ENCODE measurements around the gene NEURL2.

NEURL2 gene

GRCh38 chr20:45852326-45852725 is 38.7 kb downstream of the NEURL2 start:
- TF ChIP-seq ZFP30 (CRISPR knock-in tag; IDR thresholded peaks at IDR 0.05) (no peak), SNAI2 (CRISPR knock-in tag; IDR thresholded peaks at IDR 0.05) (no peak)
- no peak for ATAC-seq

GRCh38 chr20:45851501-45851900 is 39.5 kb downstream of the NEURL2 start:
- TF ChIP-seq BACH2 (CRISPR knock-in tag; IDR thresholded peaks at IDR 0.05; ENCODE audit: borderline replicate concordance) (no peak), GLIS3 (CRISPR knock-in tag; IDR thresholded peaks at IDR 0.05) (no peak), ZNF70 (CRISPR knock-in tag; IDR thresholded peaks at IDR 0.05) (no peak), PPARA (CRISPR knock-in tag; IDR thresholded peaks at IDR 0.05; ENCODE audit: borderline replicate concordance) (no peak), ZNF565 (CRISPR knock-in tag; conservative IDR thresholded peaks at IDR 0.05; ENCODE audit: low read depth) (no peak), CSRNP3 (CRISPR knock-in tag; IDR thresholded peaks at IDR 0.05) (no peak), RARB (CRISPR knock-in tag; IDR thresholded peaks at IDR 0.05) (no peak), ARNTL (CRISPR knock-in tag; IDR thresholded peaks at IDR 0.05; ENCODE audit: borderline replicate concordance, low read depth) (no peak), ZFP3 (CRISPR knock-in tag; IDR thresholded peaks at IDR 0.05) (no peak), OSR1 (CRISPR knock-in tag; IDR thresholded peaks at IDR 0.05) (no peak), ZC3H10 (CRISPR knock-in tag; IDR thresholded peaks at IDR 0.05) (no peak), TSHZ2 (CRISPR knock-in tag; IDR thresholded peaks at IDR 0.05) (no peak), TOX (CRISPR knock-in tag; IDR thresholded peaks at IDR 0.05; ENCODE audit: borderline replicate concordance) (no peak), ISL1 (CRISPR knock-in tag; IDR thresholded peaks at IDR 0.05) (no peak), CSDC2 (CRISPR knock-in tag; IDR thresholded peaks at IDR 0.05) (no peak)
- TF ChIP-seq, protein P1, sequence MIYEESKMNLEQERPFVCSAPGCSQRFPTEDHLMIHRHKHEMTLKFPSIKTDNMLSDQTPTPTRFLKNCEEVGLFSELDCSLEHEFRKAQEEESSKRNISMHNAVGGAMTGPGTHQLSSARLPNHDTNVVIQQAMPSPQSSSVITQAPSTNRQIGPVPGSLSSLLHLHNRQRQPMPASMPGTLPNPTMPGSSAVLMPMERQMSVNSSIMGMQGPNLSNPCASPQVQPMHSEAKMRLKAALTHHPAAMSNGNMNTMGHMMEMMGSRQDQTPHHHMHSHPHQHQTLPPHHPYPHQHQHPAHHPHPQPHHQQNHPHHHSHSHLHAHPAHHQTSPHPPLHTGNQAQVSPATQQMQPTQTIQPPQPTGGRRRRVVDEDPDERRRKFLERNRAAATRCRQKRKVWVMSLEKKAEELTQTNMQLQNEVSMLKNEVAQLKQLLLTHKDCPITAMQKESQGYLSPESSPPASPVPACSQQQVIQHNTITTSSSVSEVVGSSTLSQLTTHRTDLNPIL (CRISPR knock-in tag; IDR thresholded peaks at IDR 0.05; ENCODE audit: low read depth) = no peak
- TF ChIP-seq, protein P2, sequence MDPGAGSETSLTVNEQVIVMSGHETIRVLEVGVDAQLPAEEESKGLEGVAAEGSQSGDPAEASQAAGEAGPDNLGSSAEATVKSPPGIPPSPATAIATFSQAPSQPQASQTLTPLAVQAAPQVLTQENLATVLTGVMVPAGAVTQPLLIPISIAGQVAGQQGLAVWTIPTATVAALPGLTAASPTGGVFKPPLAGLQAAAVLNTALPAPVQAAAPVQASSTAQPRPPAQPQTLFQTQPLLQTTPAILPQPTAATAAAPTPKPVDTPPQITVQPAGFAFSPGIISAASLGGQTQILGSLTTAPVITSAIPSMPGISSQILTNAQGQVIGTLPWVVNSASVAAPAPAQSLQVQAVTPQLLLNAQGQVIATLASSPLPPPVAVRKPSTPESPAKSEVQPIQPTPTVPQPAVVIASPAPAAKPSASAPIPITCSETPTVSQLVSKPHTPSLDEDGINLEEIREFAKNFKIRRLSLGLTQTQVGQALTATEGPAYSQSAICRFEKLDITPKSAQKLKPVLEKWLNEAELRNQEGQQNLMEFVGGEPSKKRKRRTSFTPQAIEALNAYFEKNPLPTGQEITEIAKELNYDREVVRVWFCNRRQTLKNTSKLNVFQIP (CRISPR knock-in tag; IDR thresholded peaks at IDR 0.05; ENCODE audit: borderline replicate concordance, low read depth) = no peak
- TF ChIP-seq, protein P3, sequence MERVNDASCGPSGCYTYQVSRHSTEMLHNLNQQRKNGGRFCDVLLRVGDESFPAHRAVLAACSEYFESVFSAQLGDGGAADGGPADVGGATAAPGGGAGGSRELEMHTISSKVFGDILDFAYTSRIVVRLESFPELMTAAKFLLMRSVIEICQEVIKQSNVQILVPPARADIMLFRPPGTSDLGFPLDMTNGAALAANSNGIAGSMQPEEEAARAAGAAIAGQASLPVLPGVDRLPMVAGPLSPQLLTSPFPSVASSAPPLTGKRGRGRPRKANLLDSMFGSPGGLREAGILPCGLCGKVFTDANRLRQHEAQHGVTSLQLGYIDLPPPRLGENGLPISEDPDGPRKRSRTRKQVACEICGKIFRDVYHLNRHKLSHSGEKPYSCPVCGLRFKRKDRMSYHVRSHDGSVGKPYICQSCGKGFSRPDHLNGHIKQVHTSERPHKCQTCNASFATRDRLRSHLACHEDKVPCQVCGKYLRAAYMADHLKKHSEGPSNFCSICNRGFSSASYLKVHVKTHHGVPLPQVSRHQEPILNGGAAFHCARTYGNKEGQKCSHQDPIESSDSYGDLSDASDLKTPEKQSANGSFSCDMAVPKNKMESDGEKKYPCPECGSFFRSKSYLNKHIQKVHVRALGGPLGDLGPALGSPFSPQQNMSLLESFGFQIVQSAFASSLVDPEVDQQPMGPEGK (CRISPR knock-in tag; IDR thresholded peaks at IDR 0.05; ENCODE audit: borderline replicate concordance) = no peak
- no peak for ATAC-seq

DNA sequence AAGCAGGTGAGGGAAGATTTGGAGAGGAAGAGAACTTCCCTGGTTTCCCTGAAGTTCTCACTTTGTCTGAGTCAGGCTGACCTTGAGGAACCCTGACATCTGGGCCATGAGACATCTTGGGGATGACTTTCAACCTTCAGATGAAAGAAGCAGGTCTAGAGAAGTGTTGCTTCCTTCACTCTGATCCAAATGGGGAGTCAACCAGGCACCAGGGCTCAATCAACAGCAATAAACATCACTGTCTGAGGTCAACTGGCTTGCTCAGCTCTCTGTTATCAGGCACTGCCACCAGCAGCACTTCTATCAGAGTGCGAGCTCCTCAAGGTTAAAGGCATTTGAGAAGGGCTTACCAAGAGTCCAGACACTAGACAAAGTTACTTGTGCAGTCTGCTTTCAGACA is 40.1 kb downstream of the NEURL2 start:
- no peak for ATAC-seq
- TF ChIP-seq GLIS3 (CRISPR knock-in tag; IDR thresholded peaks at IDR 0.05) (no peak), BACH2 (CRISPR knock-in tag; IDR thresholded peaks at IDR 0.05; ENCODE audit: borderline replicate concordance) (no peak)
- TF ChIP-seq, protein P1 (CRISPR knock-in tag; IDR thresholded peaks at IDR 0.05; ENCODE audit: low read depth) = no peak

Measured in SK-N-SH treated with all-trans-retinoic acid at 6 μM for 48 hours (cell line).